Fibroblast of lung (primary cell): ENCODE results near the gene CHST8. TPM values are rescaled to one million over a fixed set of nuclear protein-coding genes. Genes with fewer than 3 reads are reported as not detected.
"Not testable (repeated sequence)": the region's sequence is repeated elsewhere in the genome, so short reads cannot be mapped to it uniquely, and the experiment has no call there.

Experiments used
- DNase-seq, 2 donors: peaks; one replicate each; pipeline versions ENCODE4 v3.0.0 to v3.0.0-alpha.2; 2010; ENCODE audit warnings: low read depth in 2 of 2
- H2AFZ ChIP-seq: 2 replicates; pipeline ENCODE4 v1.5.1; 2012; ENCODE audit warnings: low read length, control low read depth, inconsistent platforms
- H3K27ac ChIP-seq: 2 replicates; pipeline ENCODE4 v1.5.1; 2011; ENCODE audit warnings: low read length, control low read depth; ENCODE audit not compliant: insufficient read depth
- H3K27me3 ChIP-seq: 2 replicates; pipeline ENCODE4 v1.5.1; 2011; ENCODE audit warnings: mild to moderate bottlenecking, low read length; ENCODE audit not compliant: control insufficient read depth, insufficient read depth
- H3K36me3 ChIP-seq: 2 replicates; pipeline ENCODE4 v1.5.1; 2011; ENCODE audit warnings: low read length; ENCODE audit not compliant: control insufficient read depth, insufficient read depth
- H3K4me1 ChIP-seq: 2 replicates; pipeline ENCODE4 v1.5.1; 2011; ENCODE audit warnings: low read length; ENCODE audit not compliant: control insufficient read depth, insufficient read depth; ENCODE audit errors: extremely low read depth
- H3K4me2 ChIP-seq: 2 replicates; pipeline ENCODE4 v1.5.1; 2011; ENCODE audit warnings: low read length, control low read depth; ENCODE audit not compliant: insufficient read depth; ENCODE audit errors: extremely low read depth
- H3K4me3 ChIP-seq, 4 experiments: fragments of 200-600 bp in 1 of 4; sonication (generic) in 1 of 4; replicated peaks in 1 of 4; 2 replicates each; pipeline ENCODE4 v1.5.1; 2011 to 2016; ENCODE audit warnings: low read length in 4 of 4, low read depth in 3 of 4, mild to moderate bottlenecking in 3 of 4, control low read depth in 2 of 4, inconsistent platforms in 1 of 4, mixed read lengths in 1 of 4; ENCODE audit not compliant: insufficient read depth in 1 of 4; ENCODE audit errors: control extremely low read depth in 1 of 4
- H3K79me2 ChIP-seq: 2 replicates; pipeline ENCODE4 v1.5.1; 2012; ENCODE audit warnings: mild to moderate bottlenecking, low read length, inconsistent platforms; ENCODE audit not compliant: control insufficient read depth, insufficient read depth
- H3K9ac ChIP-seq: 2 replicates; pipeline ENCODE4 v1.5.1; 2011; ENCODE audit warnings: mild to moderate bottlenecking, low read length, control low read depth; ENCODE audit not compliant: insufficient read depth
- H3K9me3 ChIP-seq: 2 replicates; pipeline ENCODE4 v1.5.1; 2012; ENCODE audit warnings: low read depth, low read length; ENCODE audit not compliant: control insufficient read depth, insufficient read depth
- H4K20me1 ChIP-seq: 2 replicates; pipeline ENCODE4 v1.5.1; 2011; ENCODE audit warnings: low read length; ENCODE audit not compliant: control insufficient read depth, insufficient read depth; ENCODE audit errors: extremely low read depth
- CTCF ChIP-seq, 2 donors: IDR thresholded peaks in 1 of 2; conservative IDR thresholded peaks in 1 of 2; 1 replicate in 1 of 2; 2 replicates in 1 of 2; pipeline ENCODE4 v1.5.1; 2011 to 2012; ENCODE audit warnings: low read length in 2 of 2, control low read depth in 1 of 2, inconsistent platforms in 1 of 2, low read depth in 1 of 2, mild to moderate bottlenecking in 1 of 2
- EZH2 ChIP-seq: IDR thresholded peaks from 2 replicates; pipeline ENCODE4 v1.5.1; 2012; ENCODE audit warnings: low read length, control low read depth, mild to moderate bottlenecking; ENCODE audit errors: missing control alignments
- polyA plus RNA-seq, 2 donors: library from polyadenylated mRNA; depleted of rRNA in 1 of 2; stranded (reverse) in 1 of 2; unstranded in 1 of 2; fragments of >200 nt; gene quantifications; 2 replicates each; pipeline ENCODE4 v1.2.1, GENCODE V29; 2011 to 2012; ENCODE audit warnings: missing spikeins in 1 of 2
- total RNA-seq: library from RNA; depleted of rRNA; stranded (reverse); fragments of >200 nt; gene quantifications from 2 replicates; pipeline ENCODE4 v1.2.1, GENCODE V29; 2014

CHST8 gene
- total and polyA plus RNA-seq, 2 donors (not counting 1 experiment from before 2014, with no cell fraction given): not detected

- Histone ChIP-seq H3K4me1 (no peaks in the 10 kb centered on the region), H4K20me1 (no peaks in the 10 kb centered on the region), H3K4me3 (no peak overlapping the region), H3K36me3 (no peaks in the 10 kb centered on the region), H3K27me3 (no peaks in the 10 kb centered on the region), H3K4me2 (no peak overlapping the region), H3K9me3 (no peaks in the 10 kb centered on the region), H3K79me2 (no peaks in the 10 kb centered on the region), H3K9ac (no peak overlapping the region), H2AFZ (no peak overlapping the region), H3K27ac (no peak overlapping the region)
- peak in 1 of 2 donors; percentile 21 for DNase-seq
- TF ChIP-seq CTCF (conservative IDR thresholded peaks at IDR 0.05 in 1 of 2, IDR thresholded peaks at IDR 0.05 in 1 of 2; ENCODE audit: low read depth in 1 of 2, low read length in 2 of 2): no peak
- no peak for TF ChIP-seq EZH2
Observed at GRCh38 chr19:33814181-33815165, 192.7 kb downstream of the CHST8 start.

- Histone ChIP-seq H3K4me1 (peaks cover 5% of the 10 kb centered on the region), H3K36me3 (no peaks in the 10 kb centered on the region), H3K4me3 (no peak overlapping the region), H4K20me1 (no peaks in the 10 kb centered on the region), H3K4me2 (no peak overlapping the region), H2AFZ (no peak overlapping the region), H3K27ac (no peak overlapping the region), H3K79me2 (no peaks in the 10 kb centered on the region), H3K9me3 (no peaks in the 10 kb centered on the region), H3K9ac (no peak overlapping the region), H3K27me3 (no peaks in the 10 kb centered on the region)
- peak; percentile 49 to 50 for DNase-seq
- TF ChIP-seq EZH2 (no peak), CTCF (conservative IDR thresholded peaks at IDR 0.05 in 1 of 2, IDR thresholded peaks at IDR 0.05 in 1 of 2; ENCODE audit: low read depth in 1 of 2, low read length in 2 of 2) (no peak)
Observed at GRCh38 chr19:33815380-33816340, 193.9 kb downstream of the CHST8 start.

DNA sequence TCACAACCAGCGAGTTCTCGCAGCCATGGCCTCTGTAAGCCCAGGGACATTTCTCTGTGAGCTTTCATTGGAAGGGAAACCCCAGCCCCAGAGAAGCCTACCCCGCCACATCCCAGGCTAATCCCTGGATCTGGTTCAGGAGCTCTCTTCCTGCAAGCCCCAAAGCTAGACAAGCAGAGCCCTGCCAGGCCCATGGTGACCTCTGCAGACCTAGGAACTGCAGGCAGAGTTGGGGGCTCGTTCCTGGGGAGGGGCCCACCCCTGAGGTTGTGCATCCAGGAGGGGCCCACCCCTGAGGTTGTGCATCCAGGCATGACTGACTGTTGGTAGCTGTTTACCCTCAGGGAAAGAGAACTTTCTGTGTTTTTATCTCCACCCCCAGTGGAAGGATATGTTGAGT lies 196.7 kb downstream of the CHST8 start:
- H3K9ac ChIP-seq: no peak overlapping the region
- H3K4me2 ChIP-seq: no peak overlapping the region
- no peak for DNase-seq
- H3K4me3 ChIP-seq: no peak overlapping the region
- no peaks in the 10 kb centered on the region for H4K20me1 ChIP-seq
- no peaks in the 10 kb centered on the region for H3K9me3 ChIP-seq
- no peak overlapping the region for H2AFZ ChIP-seq
- H3K36me3 ChIP-seq: no peaks in the 10 kb centered on the region
- H3K4me1 ChIP-seq: peaks cover 5% of the 10 kb centered on the region
- no peak for TF ChIP-seq EZH2
- TF ChIP-seq CTCF (conservative IDR thresholded peaks at IDR 0.05 in 1 of 2, IDR thresholded peaks at IDR 0.05 in 1 of 2; ENCODE audit: low read depth in 1 of 2, low read length in 2 of 2): no peak
- no peaks in the 10 kb centered on the region for H3K27me3 ChIP-seq
- H3K27ac ChIP-seq: no peak overlapping the region
- H3K79me2 ChIP-seq: no peaks in the 10 kb centered on the region

- not testable (repeated sequence) for H3K79me2 ChIP-seq, H3K9ac ChIP-seq, H3K9me3 ChIP-seq, H3K27me3 ChIP-seq, H4K20me1 ChIP-seq, DNase-seq, H3K4me2 ChIP-seq, H3K4me3 ChIP-seq, H3K4me1 ChIP-seq, H2AFZ ChIP-seq, H3K27ac ChIP-seq, H3K36me3 ChIP-seq
Observed at GRCh38 chr19:33819078-33819477, 197.3 kb downstream of the CHST8 start.
